Left lung (tissue), 10 donors: ENCODE results near the gene PLA2G15. TPM values are rescaled to one million over a fixed set of nuclear protein-coding genes. Genes with fewer than 3 reads are reported as not detected.

Experiments used
- ATAC-seq: fragments of 200-7000 bp; cut with Tn5 transposase; one replicate; pipeline ENCODE4 v1.9.1; 2020; ENCODE audit warnings: moderate library complexity
- DNase-seq, 4 donors: peaks; one replicate each; pipeline ENCODE4 v3.0.0-alpha.2; 2013 to 2020
- H3K27ac ChIP-seq, 2 donors: fragments of 200-600 bp; sonication (generic) in 1 of 2; one replicate each; pipeline versions ENCODE4 v1.5.0 to v1.8.0; 2020 to 2021
- H3K27me3 ChIP-seq, 2 donors: fragments of 200-600 bp; sonication (generic) in 1 of 2; one replicate each; pipeline versions ENCODE4 v1.5.0 to v1.8.0; 2020 to 2021
- H3K36me3 ChIP-seq, 2 donors: fragments of 200-600 bp; sonication (generic) in 1 of 2; one replicate each; pipeline versions ENCODE4 v1.5.0 to v1.8.0; 2020 to 2021
- H3K4me1 ChIP-seq, 2 donors: fragments of 200-600 bp; one replicate each; pipeline ENCODE4 v1.8.0; 2021
- H3K4me3 ChIP-seq, 2 donors: fragments of 200-600 bp; sonication (generic) in 1 of 2; one replicate each; pipeline versions ENCODE4 v1.5.0 to v1.8.0; 2020 to 2021; ENCODE audit warnings: mild to moderate bottlenecking in 1 of 2
- H3K9me3 ChIP-seq, 2 donors: fragments of 200-600 bp; sonication (generic) in 1 of 2; one replicate each; pipeline versions ENCODE4 v1.5.0 to v1.8.0; 2020 to 2021
- CTCF ChIP-seq, 2 donors: fragments of 200-600 bp; sonication (generic) in 1 of 2; IDR thresholded peaks; one replicate each; pipeline versions ENCODE4 v1.5.0 to v1.8.0; 2021; ENCODE audit warnings: antibody characterized with exemption in 2 of 2
- intact Hi-C, 2 donors: fragments of 100-400 bp; cut with DNase I; formaldehyde crosslinking; loops; one replicate each; pipeline versions ENCODE4 v1.11.2 to v1.14.2; 2022
- polyA plus RNA-seq, 6 donors: library from polyadenylated mRNA; unstranded; fragments of 120-200 nt; gene quantifications; one replicate each; pipeline ENCODE4 v1.2.1, GENCODE V29; 2013; ENCODE audit not compliant: insufficient read length in 6 of 6
- total RNA-seq, 2 donors: library from RNA; stranded (reverse); fragmentation: NEBNext Ultra II Directional; extraction: Animal tissue kit (Norgen Biotek cat#: 25700); gene quantifications; one replicate each; pipeline ENCODE4 v1.2.1, GENCODE V29; 2021
- donor health status: DM: no; HTN: yes; CAD: no.
- donor health status: DM: no; HTN: no; CAD: no.

The PLA2G15 gene
- total and polyA plus RNA-seq, 8 donors, result 10.9 to 35.1 (median 12.3) TPM

GRCh38 chr16:68263559-68264127, 18.5 kb downstream of the PLA2G15 start:
- ATAC-seq (no peak), DNase-seq (no peak)
- Histone ChIP-seq H3K27ac (peak overlapping the region; percentile 96), H3K4me1 (peaks cover 16 to 38% of the 10 kb centered on the region in 2 donors), H3K4me3 (peak overlapping the region; percentile 85 to 88), H3K9me3 (no peaks in the 10 kb centered on the region), H3K36me3 (peaks cover 0 to 23% of the 10 kb centered on the region in 2 donors), H3K27me3 (no peaks in the 10 kb centered on the region)
- TF ChIP-seq CTCF (IDR thresholded peaks at IDR 0.05), result no peak
- intact Hi-C loops, result loop anchor here in 1 of 2 donors (5.0 kb wide), 1 partner anchor 59 kb away; no protein-coding TSS in a partner anchor

GRCh38 chr16:68264128-68265077, 19.2 kb downstream of the PLA2G15 start, which contains the start of gene SLC7A6:
Gene SLC7A6 (plus strand): TSS chr16:68264526. CDS start chr16:68274727, 10,201 bp downstream.
- Histone ChIP-seq H3K27me3 (no peaks in the 10 kb centered on the region), H3K36me3 (peaks cover 0 to 16% of the 10 kb centered on the region in 2 donors), H3K9me3 (no peaks in the 10 kb centered on the region), H3K4me3 (peak within 1 kb of the TSS; percentile 85 to 88), H3K27ac (peak within 1 kb of the TSS; percentile 96), H3K4me1 (peaks cover 16 to 38% of the 10 kb centered on the region in 2 donors)
- ATAC-seq, result peak; percentile 81
- TF ChIP-seq CTCF (IDR thresholded peaks at IDR 0.05), result peak; percentile 76 to 78
- intact Hi-C loops, result loop anchor here in 1 of 2 donors (5.0 kb wide), 1 partner anchor 58 kb away; no protein-coding TSS in a partner anchor
- peak; percentile 50 to 96 (median 74) for DNase-seq

- intact Hi-C loops, result no loop called here
- DNase-seq (peak; percentile 26 to 85 (median 66)), ATAC-seq (peak; percentile 78)
These were observed 20.1 kb downstream of the PLA2G15 start for GRCh38 chr16:68265078-68265920.

More at GRCh38 chr16:68265078-68265920, 20.1 kb downstream of the PLA2G15 start:
- no peak for TF ChIP-seq CTCF (IDR thresholded peaks at IDR 0.05)
- peaks cover 0 to 7% of the 10 kb centered on the region in 2 donors for H3K36me3 ChIP-seq
- no peaks in the 10 kb centered on the region for H3K9me3 ChIP-seq
- peak overlapping the region; percentile 96 for H3K27ac ChIP-seq
- peaks cover 16 to 38% of the 10 kb centered on the region in 2 donors for H3K4me1 ChIP-seq
- H3K4me3 ChIP-seq, result peak overlapping the region; percentile 85 to 88
- H3K27me3 ChIP-seq, result no peaks in the 10 kb centered on the region
